ENCODE measurements around the gene PCDHAC1. TPM values are rescaled to one million over a fixed set of nuclear protein-coding genes. Genes with fewer than 3 reads are reported as not detected.

PCDHAC1 gene
- total RNA-seq, 2 experiments from 2014 or later = not detected

DNA sequence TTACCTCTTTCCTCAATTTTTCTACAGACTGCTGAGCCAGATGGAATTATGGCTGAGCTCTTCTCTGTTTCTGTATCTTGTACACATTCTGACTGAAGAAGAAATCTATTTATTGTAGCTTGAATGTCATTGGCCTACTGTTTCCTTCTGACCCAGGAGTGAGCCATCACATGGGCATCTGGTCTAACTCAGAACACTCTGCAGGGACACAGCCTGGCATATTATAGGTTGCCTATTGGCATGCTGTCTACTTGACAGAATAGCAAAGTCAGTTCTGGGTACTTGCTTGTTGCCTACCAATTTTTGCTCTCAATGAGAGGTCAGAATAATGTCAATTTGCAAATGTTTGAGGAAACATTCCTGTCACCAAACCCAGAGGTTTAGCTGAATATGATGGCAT lies 47.5 kb downstream of the PCDHAC1 start:
- no TSS peak for BruUV-seq (replicated peaks)
- Histone ChIP-seq H3K4me2 (ENCODE audit: low read length) (no peak overlapping the region), H3K4me1 (ENCODE audit: insufficient read depth, low read length, poor library complexity, severe bottlenecking) (no peaks in the 10 kb centered on the region), H4K20me1 (ENCODE audit: insufficient read depth, low read length) (no peaks in the 10 kb centered on the region), H3K9me2 (ENCODE audit: insufficient read depth, low read length) (no peaks in the 10 kb centered on the region), H3K4me3 (ENCODE audit: low read depth, low read length, poor library complexity, severe bottlenecking) (no peak overlapping the region), H3K36me3 (ENCODE audit: insufficient read depth, low read length) (no peaks in the 10 kb centered on the region), H3K9me3 (ENCODE audit: low read length) (no peaks in the 10 kb centered on the region), H3K79me2 (ENCODE audit: insufficient read depth, low read depth, low read length) (no peaks in the 10 kb centered on the region), H2AFZ (ENCODE audit: low read length) (no peak overlapping the region), H3K27ac (ENCODE audit: low read depth, low read length, poor library complexity, severe bottlenecking) (no peak overlapping the region)
- no peak for DNase-seq (ENCODE audit: low spot score)
- no peak for TF ChIP-seq EZH2phosphoT487 (IDR thresholded peaks at IDR 0.05; ENCODE audit: borderline replicate concordance, low read depth, low read length)
- ChIA-PET CTCF (ENCODE audit: unreplicated experiment) (no interaction called here), POLR2A (no interaction called here)
- intact Hi-C loops (cut with micrococcal nuclease; ENCODE audit: unreplicated experiment) = no loop called here

DNA sequence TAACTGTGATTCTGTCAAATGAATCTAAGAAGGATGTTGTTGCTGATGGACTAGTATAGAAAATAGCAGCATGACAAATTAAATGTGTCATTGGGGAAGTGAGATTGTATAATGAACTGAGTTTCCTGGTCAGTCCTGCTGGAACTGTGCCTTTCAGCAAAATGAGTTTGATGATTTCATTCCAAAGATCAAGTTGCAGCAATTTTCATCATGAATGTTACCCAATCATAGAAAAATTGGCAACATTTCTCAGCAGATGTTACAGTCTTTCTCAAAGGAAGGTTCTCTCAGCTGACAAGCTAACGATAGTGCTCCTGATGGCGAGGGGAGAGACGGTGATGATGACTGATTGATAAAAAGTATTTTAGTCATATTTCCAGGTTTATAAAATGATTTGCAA lies 50.9 kb downstream of the PCDHAC1 start:
- ChIA-PET CTCF (ENCODE audit: unreplicated experiment) (no interaction called here), POLR2A (no interaction called here)
- Histone ChIP-seq H3K79me2 (ENCODE audit: insufficient read depth, low read depth, low read length) (no peaks in the 10 kb centered on the region), H3K36me3 (ENCODE audit: insufficient read depth, low read length) (no peaks in the 10 kb centered on the region), H4K20me1 (ENCODE audit: insufficient read depth, low read length) (no peaks in the 10 kb centered on the region), H3K4me1 (ENCODE audit: insufficient read depth, low read length, poor library complexity, severe bottlenecking) (no peaks in the 10 kb centered on the region), H3K4me2 (ENCODE audit: low read length) (no peak overlapping the region), H3K9me3 (ENCODE audit: low read length) (no peaks in the 10 kb centered on the region), H3K27ac (ENCODE audit: low read depth, low read length, poor library complexity, severe bottlenecking) (no peak overlapping the region), H2AFZ (ENCODE audit: low read length) (no peak overlapping the region), H3K9me2 (ENCODE audit: insufficient read depth, low read length) (no peaks in the 10 kb centered on the region), H3K4me3 (ENCODE audit: low read depth, low read length, poor library complexity, severe bottlenecking) (no peak overlapping the region)
- BruUV-seq (replicated peaks) = no TSS peak
- TF ChIP-seq, protein P1, sequence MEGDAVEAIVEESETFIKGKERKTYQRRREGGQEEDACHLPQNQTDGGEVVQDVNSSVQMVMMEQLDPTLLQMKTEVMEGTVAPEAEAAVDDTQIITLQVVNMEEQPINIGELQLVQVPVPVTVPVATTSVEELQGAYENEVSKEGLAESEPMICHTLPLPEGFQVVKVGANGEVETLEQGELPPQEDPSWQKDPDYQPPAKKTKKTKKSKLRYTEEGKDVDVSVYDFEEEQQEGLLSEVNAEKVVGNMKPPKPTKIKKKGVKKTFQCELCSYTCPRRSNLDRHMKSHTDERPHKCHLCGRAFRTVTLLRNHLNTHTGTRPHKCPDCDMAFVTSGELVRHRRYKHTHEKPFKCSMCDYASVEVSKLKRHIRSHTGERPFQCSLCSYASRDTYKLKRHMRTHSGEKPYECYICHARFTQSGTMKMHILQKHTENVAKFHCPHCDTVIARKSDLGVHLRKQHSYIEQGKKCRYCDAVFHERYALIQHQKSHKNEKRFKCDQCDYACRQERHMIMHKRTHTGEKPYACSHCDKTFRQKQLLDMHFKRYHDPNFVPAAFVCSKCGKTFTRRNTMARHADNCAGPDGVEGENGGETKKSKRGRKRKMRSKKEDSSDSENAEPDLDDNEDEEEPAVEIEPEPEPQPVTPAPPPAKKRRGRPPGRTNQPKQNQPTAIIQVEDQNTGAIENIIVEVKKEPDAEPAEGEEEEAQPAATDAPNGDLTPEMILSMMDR (conservative IDR thresholded peaks at IDR 0.05; ENCODE audit: low read length) = no peak
- TF ChIP-seq EZH2phosphoT487 (IDR thresholded peaks at IDR 0.05; ENCODE audit: borderline replicate concordance, low read depth, low read length) = no peak
- DNase-seq (ENCODE audit: low spot score) = no peak
- intact Hi-C loops (cut with micrococcal nuclease; ENCODE audit: unreplicated experiment) = no loop called here

DNA sequence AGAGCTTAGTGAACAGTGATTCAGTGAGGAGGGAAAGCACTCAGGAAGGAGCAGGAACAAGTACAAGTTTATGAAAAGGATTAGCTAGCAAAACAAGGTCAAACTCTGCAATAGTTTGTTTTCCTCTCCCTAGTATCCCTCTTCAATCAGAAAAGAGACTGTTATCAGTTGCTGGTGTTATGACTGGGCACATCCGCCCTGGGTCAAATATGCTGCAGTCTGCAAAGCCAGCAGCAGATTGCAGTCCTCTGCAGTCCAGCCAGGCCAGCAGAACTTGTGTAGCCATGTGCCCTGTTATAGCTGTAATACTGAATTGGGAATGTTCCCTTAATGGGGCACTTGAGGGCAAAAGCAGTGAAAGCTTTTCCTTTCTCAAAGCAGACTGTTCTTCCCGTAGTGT lies 52.2 kb downstream of the PCDHAC1 start:
- intact Hi-C loops (cut with micrococcal nuclease; ENCODE audit: unreplicated experiment) = no loop called here
- no peaks in the 10 kb centered on the region for H3K79me2 ChIP-seq (ENCODE audit: insufficient read depth, low read depth, low read length)
- H3K27ac ChIP-seq (ENCODE audit: low read depth, low read length, poor library complexity, severe bottlenecking) = no peak overlapping the region
- no peak for TF ChIP-seq EZH2phosphoT487 (IDR thresholded peaks at IDR 0.05; ENCODE audit: borderline replicate concordance, low read depth, low read length)
- TF ChIP-seq, protein P1 (conservative IDR thresholded peaks at IDR 0.05; ENCODE audit: low read length) = no peak
- no TSS peak for BruUV-seq (replicated peaks)
- no peak overlapping the region for H3K4me2 ChIP-seq (ENCODE audit: low read length)
- no peak overlapping the region for H2AFZ ChIP-seq (ENCODE audit: low read length)
- H3K4me1 ChIP-seq (ENCODE audit: insufficient read depth, low read length, poor library complexity, severe bottlenecking) = no peaks in the 10 kb centered on the region
- POLR2A ChIA-PET = no interaction called here
- CTCF ChIA-PET (ENCODE audit: unreplicated experiment) = no interaction called here
- DNase-seq (ENCODE audit: low spot score) = no peak
- no peaks in the 10 kb centered on the region for H3K9me3 ChIP-seq (ENCODE audit: low read length)
- H4K20me1 ChIP-seq (ENCODE audit: insufficient read depth, low read length) = no peaks in the 10 kb centered on the region
- H3K36me3 ChIP-seq (ENCODE audit: insufficient read depth, low read length) = no peaks in the 10 kb centered on the region
- H3K4me3 ChIP-seq (ENCODE audit: low read depth, low read length, poor library complexity, severe bottlenecking) = no peak overlapping the region
- no peaks in the 10 kb centered on the region for H3K9me2 ChIP-seq (ENCODE audit: insufficient read depth, low read length)

Data from OCI-LY7 (cell line).